NOMO-1 treated with DMSO at 0.1 percent for 48 hours (cell line): ENCODE results near the gene MYDGF.
"Not testable (repeated sequence)": the region's sequence is repeated elsewhere in the genome, so short reads cannot be mapped to it uniquely, and the experiment has no call there.

Experiments used
- DNase-seq: peaks from one replicate; lab custom pipeline; 2025; ENCODE audit not compliant: unreplicated experiment; lab: John Stamatoyannopoulos, UW

The MYDGF gene

GRCh38 chr19:4669723-4670480 lies at the start of gene MYDGF:
MYDGF (minus strand) TSS chr19:4670342; CDS start chr19:4670334, 8 bp downstream.
- DNase-seq = peak; percentile 88

- DNase-seq = no peak
Measured at GRCh38 chr19:4719499-4719866, 49.3 kb upstream of the MYDGF start.

- DNase-seq = no peak
Measured at GRCh38 chr19:4717966-4718701, 48.0 kb upstream of the MYDGF start.

- no peak for DNase-seq
Measured at GRCh38 chr19:4717191-4717965, 47.2 kb upstream of the MYDGF start.

- no peak for DNase-seq
Measured at GRCh38 chr19:4715529-4716221, 45.5 kb upstream of the MYDGF start.

GRCh38 chr19:4715178-4715528 lies 45.0 kb upstream of the MYDGF start:
- DNase-seq = not testable (repeated sequence)

GRCh38 chr19:4714016-4714415 lies 43.9 kb upstream of the MYDGF start:
- DNase-seq = no peak

GRCh38 chr19:4713384-4713951 lies 43.3 kb upstream of the MYDGF start:
- DNase-seq = no peak

- no peak for DNase-seq
Measured at GRCh38 chr19:4712771-4713170, 42.6 kb upstream of the MYDGF start.

- DNase-seq = no peak
Measured at GRCh38 chr19:4711211-4711610, 41.1 kb upstream of the MYDGF start.

GRCh38 chr19:4710281-4710600 lies 40.1 kb upstream of the MYDGF start:
- no peak for DNase-seq

GRCh38 chr19:4709440-4710280 lies 39.5 kb upstream of the MYDGF start:
- no peak for DNase-seq

- DNase-seq = no peak
Measured at GRCh38 chr19:4707956-4708650, 38.0 kb upstream of the MYDGF start.

- no peak for DNase-seq
Measured at GRCh38 chr19:4707322-4707721, 37.2 kb upstream of the MYDGF start.

GRCh38 chr19:4705413-4706131 lies 35.4 kb upstream of the MYDGF start:
- DNase-seq = no peak

- DNase-seq = no peak
Measured at GRCh38 chr19:4704317-4704673, 34.2 kb upstream of the MYDGF start.

GRCh38 chr19:4703671-4704316 lies 33.7 kb upstream of the MYDGF start:
- no peak for DNase-seq

- no peak for DNase-seq
Measured at GRCh38 chr19:4702764-4703163, 32.6 kb upstream of the MYDGF start.

GRCh38 chr19:4701557-4701956 lies 31.4 kb upstream of the MYDGF start:
- no peak for DNase-seq
